ENCODE results near the gene CPLX3.

The CPLX3 gene

DNA sequence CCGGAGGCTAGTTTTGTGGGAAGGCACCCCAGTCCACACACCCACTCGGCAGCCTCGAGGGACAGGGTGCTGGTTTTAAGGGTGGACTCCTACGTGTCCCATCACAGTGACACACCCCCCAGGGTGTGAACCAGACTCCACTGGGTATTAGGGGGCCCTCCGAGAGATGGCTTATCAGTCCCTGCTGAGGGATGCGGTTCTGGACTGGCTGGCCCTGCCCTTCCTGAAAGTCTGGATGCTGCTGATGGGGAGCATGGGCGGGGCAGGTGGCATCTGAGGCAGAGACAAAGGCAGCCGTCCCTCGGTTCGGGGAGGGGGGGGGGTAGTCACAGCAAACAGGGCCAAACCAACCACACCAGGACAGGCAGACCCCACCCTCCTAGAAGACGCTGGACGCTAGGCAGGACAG is 17.5 kb downstream of the CPLX3 start:
- TF ChIP-seq, protein P1, sequence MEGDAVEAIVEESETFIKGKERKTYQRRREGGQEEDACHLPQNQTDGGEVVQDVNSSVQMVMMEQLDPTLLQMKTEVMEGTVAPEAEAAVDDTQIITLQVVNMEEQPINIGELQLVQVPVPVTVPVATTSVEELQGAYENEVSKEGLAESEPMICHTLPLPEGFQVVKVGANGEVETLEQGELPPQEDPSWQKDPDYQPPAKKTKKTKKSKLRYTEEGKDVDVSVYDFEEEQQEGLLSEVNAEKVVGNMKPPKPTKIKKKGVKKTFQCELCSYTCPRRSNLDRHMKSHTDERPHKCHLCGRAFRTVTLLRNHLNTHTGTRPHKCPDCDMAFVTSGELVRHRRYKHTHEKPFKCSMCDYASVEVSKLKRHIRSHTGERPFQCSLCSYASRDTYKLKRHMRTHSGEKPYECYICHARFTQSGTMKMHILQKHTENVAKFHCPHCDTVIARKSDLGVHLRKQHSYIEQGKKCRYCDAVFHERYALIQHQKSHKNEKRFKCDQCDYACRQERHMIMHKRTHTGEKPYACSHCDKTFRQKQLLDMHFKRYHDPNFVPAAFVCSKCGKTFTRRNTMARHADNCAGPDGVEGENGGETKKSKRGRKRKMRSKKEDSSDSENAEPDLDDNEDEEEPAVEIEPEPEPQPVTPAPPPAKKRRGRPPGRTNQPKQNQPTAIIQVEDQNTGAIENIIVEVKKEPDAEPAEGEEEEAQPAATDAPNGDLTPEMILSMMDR (conservative IDR thresholded peaks at IDR 0.05): no peak
- H3K27ac ChIP-seq: peak overlapping the region; percentile 100

DNA sequence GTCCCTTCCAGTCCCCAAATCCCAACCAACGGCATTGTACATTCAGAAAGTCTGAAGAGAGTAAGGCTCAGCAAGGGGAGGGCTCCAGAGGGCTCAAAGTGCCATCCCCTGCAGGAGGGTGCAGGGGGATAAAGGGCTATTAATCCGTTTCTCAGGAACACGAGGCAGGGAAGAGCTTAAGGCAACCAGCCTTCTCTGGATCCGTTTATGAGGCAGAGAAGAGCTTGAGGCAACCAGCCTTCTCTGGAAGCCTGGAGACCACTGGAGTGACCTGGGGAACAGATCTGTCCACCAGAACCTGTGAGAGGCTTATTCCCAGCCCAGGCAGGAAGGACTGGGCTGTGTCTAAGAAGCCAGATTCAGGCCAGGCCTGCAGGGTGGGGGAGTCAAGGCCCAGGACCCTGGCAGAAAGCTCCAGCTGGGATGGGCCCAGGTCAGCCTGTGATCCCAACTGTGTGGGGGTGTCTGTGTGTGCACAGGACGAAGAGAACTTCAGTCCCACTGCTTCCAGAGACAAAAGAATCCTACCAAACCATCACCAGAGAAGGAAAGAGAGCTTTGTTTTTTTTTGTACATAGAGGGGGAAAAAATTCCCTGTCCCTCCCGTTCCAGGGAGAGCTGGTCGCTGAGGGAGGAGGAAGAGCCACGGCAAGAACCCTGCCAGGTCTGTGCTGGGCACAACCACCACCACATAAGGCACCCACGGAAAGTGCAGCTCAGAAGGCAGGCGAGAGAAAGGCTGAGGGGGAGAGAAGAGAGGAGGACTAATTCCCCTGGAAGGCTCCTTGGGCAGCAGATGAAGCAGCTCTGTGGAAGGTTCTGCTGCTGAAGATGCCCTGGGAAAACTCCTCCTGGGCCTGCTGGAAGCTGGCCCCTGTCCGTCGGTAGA is 18.1 kb downstream of the CPLX3 start:
- H3K27ac ChIP-seq: peak overlapping the region; percentile 100
- TF ChIP-seq, protein P1 (conservative IDR thresholded peaks at IDR 0.05): no peak

DNA sequence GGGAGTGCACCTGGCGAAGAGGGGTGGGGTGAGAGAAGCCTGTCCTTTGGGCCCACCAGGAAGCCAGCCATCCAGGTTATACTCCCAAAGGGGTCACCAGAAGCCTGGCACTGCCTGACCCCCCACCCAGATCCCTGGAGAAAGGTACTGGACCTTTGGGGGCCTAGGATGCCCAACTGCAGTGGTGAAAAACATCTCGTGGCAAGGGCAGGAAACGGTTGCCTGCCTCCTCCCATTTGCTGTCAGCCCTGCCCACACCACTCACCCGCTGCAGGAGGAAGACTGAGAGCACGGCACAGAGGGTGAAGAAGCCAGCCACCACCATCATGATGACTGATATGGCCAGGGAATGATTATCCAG is 18.8 kb downstream of the CPLX3 start:
- H3K27ac ChIP-seq: peak overlapping the region; percentile 100
- TF ChIP-seq, protein P1 (conservative IDR thresholded peaks at IDR 0.05): no peak

DNA sequence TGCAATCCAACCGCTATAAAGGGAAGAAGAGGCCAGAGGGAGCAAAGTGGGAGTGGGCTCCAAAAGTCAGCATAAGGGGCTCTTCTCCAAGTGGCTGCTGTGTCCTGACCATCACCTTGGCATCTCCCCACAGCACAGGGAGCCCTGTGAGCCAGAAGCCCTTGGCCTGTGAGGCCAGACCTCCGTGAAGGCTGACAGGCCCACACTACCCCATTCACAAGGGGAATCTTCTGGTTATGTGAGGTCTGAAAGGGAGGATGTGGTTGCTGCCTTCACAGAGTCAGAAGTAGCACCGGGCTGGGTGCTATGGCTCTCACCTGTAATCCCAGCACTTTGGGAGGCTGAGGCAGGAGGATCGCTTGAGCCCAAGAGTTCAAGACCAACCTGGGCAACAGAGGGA is 19.2 kb downstream of the CPLX3 start:
- TF ChIP-seq, protein P1 (conservative IDR thresholded peaks at IDR 0.05): no peak
- peak overlapping the region; percentile 100; the same call in 1 of the 2 replicates for H3K27ac ChIP-seq

- TF ChIP-seq, protein P1 (conservative IDR thresholded peaks at IDR 0.05): no peak
- peak overlapping the region; percentile 73 for H3K27ac ChIP-seq
Measured at GRCh38 chr15:74847432-74847831, 21.0 kb downstream of the CPLX3 start.

DNA sequence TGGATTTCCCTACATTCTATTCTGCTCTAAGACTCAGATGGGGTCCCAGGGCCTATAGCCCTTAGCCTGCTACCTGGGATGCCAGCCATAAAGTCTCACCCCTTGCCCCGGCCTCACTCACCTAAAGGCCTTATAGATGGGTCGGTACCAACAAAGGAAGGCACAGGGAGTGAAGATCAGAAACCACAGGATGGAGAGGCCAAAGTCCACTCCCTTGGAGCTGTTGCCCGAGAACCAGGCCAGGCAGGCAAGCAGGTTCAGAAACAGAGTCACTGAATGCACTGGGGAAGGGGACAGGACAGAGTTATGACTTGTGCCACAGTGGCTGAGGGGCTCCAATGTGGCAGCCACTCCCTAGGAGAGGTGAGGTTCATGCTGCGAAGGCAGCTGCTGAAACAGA is 24.0 kb downstream of the CPLX3 start:
- H3K27ac ChIP-seq: peak overlapping the region; percentile 8; the same call in 1 of the 2 replicates
- TF ChIP-seq, protein P1 (conservative IDR thresholded peaks at IDR 0.05): no peak

DNA sequence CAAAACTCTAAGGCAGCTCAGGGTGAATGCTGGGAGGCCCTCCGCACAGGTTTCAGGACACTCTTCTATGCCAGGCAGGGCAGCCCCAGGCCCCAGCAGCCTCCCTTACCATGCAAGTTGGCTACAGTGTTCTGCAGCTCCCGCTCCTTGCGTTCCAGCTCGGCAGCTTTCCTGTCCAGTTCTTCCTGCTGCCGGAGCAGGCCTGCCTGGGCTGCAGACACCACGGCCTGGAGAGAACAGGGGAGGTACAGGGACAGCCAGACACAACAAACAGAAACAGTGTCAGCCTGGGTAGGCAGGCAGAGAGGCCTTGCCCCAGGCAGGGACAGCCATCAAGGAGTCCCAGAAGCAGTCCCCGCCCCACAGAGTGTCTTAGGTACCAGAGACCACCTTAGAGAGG is 25.5 kb downstream of the CPLX3 start:
- H3K27ac ChIP-seq: no peak overlapping the region

More for the DNA sequence above, 25.5 kb downstream of the CPLX3 start:
- TF ChIP-seq, protein P1 (conservative IDR thresholded peaks at IDR 0.05): no peak

All from VCaP (cell line).